SK-N-SH (cell line): ENCODE results near the gene MAP3K3. TPM values are rescaled to one million over a fixed set of nuclear protein-coding genes. Genes with fewer than 3 reads are reported as not detected.
A peak's percentile ranks its signal among the peaks of the same experiment; 100 is the strongest.

Source experiments
- CTCF ChIA-PET: fragments of 300-600, 350-600 bp; formaldehyde crosslinking; extraction: SDS; loops from one replicate; lab custom pipeline; 2021; lab: Yijun Ruan, JAX
- POLR2A ChIA-PET: fragments of 350-600 bp; sonication (Branson Sonifier 250); formaldehyde crosslinking; extraction: SDS; loops from one replicate; lab custom pipeline; 2020; ENCODE audit warnings: antibody characterized with exemption, inconsistent platforms; lab: Yijun Ruan, JAX
- DNase-seq: peaks from one replicate; pipeline ENCODE4 v3.0.0; 2012
- H2AFZ ChIP-seq: fragments of 200-600 bp; sonication (generic); 2 replicates; pipeline ENCODE4 v1.8.1; 2016; ENCODE audit warnings: antibody characterized with exemption, mild to moderate bottlenecking, low read depth
- H3F3A ChIP-seq: fragments of 200-600 bp; sonication (generic); replicated peaks from 2 replicates; pipeline ENCODE3; 2016; ENCODE audit warnings: antibody characterized with exemption, mild to moderate bottlenecking; ENCODE audit not compliant: insufficient read depth
- H3K27ac ChIP-seq, 2 experiments: fragments of 200-500 bp in 1 of 2; fragments of 200-600 bp in 1 of 2; sonication (Bioruptor generic) in 1 of 2; sonication (generic), shearing (Covaris generic) in 1 of 2; 2 replicates each; pipeline versions ENCODE4 v1.5.1 to v1.6.1; 2014 to 2016; ENCODE audit warnings: low read depth in 2 of 2, inconsistent platforms in 1 of 2, low read length in 1 of 2, mild to moderate bottlenecking in 1 of 2, mixed read lengths in 1 of 2
- H3K27me3 ChIP-seq: fragments of 200-600 bp; sonication (generic), shearing (Covaris generic); 2 replicates; pipeline ENCODE4 v1.6.1; 2016; ENCODE audit warnings: mixed run types; ENCODE audit not compliant: insufficient read depth
- H3K36me3 ChIP-seq, 2 experiments: fragments of 200-500 bp in 1 of 2; fragments of 200-600 bp in 1 of 2; sonication (Bioruptor generic) in 1 of 2; sonication (generic) in 1 of 2; replicated peaks in 1 of 2; 2 replicates each; pipeline versions ENCODE3 to v1.5.1; 2014 to 2016; ENCODE audit warnings: low read length in 1 of 2, mild to moderate bottlenecking in 1 of 2; ENCODE audit not compliant: insufficient read depth in 2 of 2, control insufficient read depth in 1 of 2
- H3K4me1 ChIP-seq, 2 experiments: fragments of 200-500 bp in 1 of 2; fragments of 200-600 bp in 1 of 2; sonication (Bioruptor generic) in 1 of 2; sonication (generic), shearing (Covaris generic) in 1 of 2; 2 replicates each; pipeline versions ENCODE4 v1.5.1 to v1.6.1; 2014 to 2016; ENCODE audit warnings: low read depth in 1 of 2, low read length in 1 of 2, mixed run types in 1 of 2; ENCODE audit not compliant: insufficient read depth in 2 of 2, control insufficient read depth in 1 of 2
- H3K4me2 ChIP-seq: fragments of 200-600 bp; sonication (generic), shearing (Covaris generic); 2 replicates; pipeline ENCODE4 v1.6.1; 2017; ENCODE audit warnings: mixed run types
- H3K4me3 ChIP-seq, 2 experiments: fragments of 200-500 bp in 1 of 2; fragments of 200-600 bp in 1 of 2; sonication (Bioruptor generic) in 1 of 2; sonication (generic), shearing (Covaris generic) in 1 of 2; 2 replicates each; pipeline versions ENCODE4 v1.5.1 to v1.8.1; 2014 to 2016; ENCODE audit warnings: low read depth in 2 of 2, inconsistent platforms in 1 of 2, low read length in 1 of 2, mild to moderate bottlenecking in 1 of 2, mixed read lengths in 1 of 2, moderate library complexity in 1 of 2
- H3K79me2 ChIP-seq: fragments of 200-600 bp; sonication (generic); 2 replicates; pipeline ENCODE4 v1.8.1; 2017; ENCODE audit warnings: mild to moderate bottlenecking; ENCODE audit not compliant: insufficient read depth
- H3K9ac ChIP-seq: fragments of 200-600 bp; sonication (generic); 2 replicates; pipeline ENCODE4 v1.6.1; 2017; ENCODE audit warnings: mixed run types
- H3K9me2 ChIP-seq: fragments of 200-600 bp; sonication (generic); 2 replicates; pipeline ENCODE4 v1.6.1; 2017; ENCODE audit warnings: mixed run types
- H3K9me3 ChIP-seq: fragments of 200-600 bp; sonication (generic); 2 replicates; pipeline ENCODE4 v1.6.1; 2017; ENCODE audit warnings: mixed run types, mild to moderate bottlenecking, moderate library complexity
- H4K20me1 ChIP-seq: fragments of 200-600 bp; sonication (generic); 2 replicates; pipeline ENCODE4 v1.6.1; 2017; ENCODE audit warnings: mild to moderate bottlenecking, mixed run types; ENCODE audit not compliant: insufficient read depth
- CHD2 ChIP-seq: fragments of 150-350 bp; IDR thresholded peaks from 2 replicates; pipeline ENCODE4 v1.6.1; 2018; ENCODE audit warnings: low read length; ENCODE audit not compliant: partially characterized antibody
- CTCF ChIP-seq: fragments of 200-600 bp; sonication (generic); IDR thresholded peaks from 2 replicates; pipeline ENCODE4 v1.6.1; 2017; ENCODE audit warnings: antibody characterized with exemption, mild to moderate bottlenecking, moderate library complexity
- ELF1 ChIP-seq: IDR thresholded peaks from 2 replicates; pipeline ENCODE4 v1.4.0; 2012
- EP300 ChIP-seq, 2 experiments: IDR thresholded peaks; 2 replicates each; pipeline versions ENCODE4 v1.4.0 to v1.6.1; 2012; ENCODE audit warnings: borderline replicate concordance in 1 of 2, low read depth in 1 of 2, low read length in 1 of 2
- EZH2phosphoT487 ChIP-seq: fragments of 200-600 bp; sonication (generic); IDR thresholded peaks from 2 replicates; pipeline ENCODE4 v1.6.1; 2017; ENCODE audit warnings: low read depth, mixed run types, mild to moderate bottlenecking, antibody characterized with exemption, moderate library complexity, borderline replicate concordance
- FOXJ3 ChIP-seq: sonication (generic); formaldehyde crosslinking; IDR thresholded peaks from 2 replicates; pipeline ENCODE4 v1.5.1; 2020; ENCODE audit warnings: mild to moderate bottlenecking, missing genetic modification reagents
- FOXM1 ChIP-seq: IDR thresholded peaks from 2 replicates; pipeline ENCODE4 v1.4.0; 2012; ENCODE audit warnings: low read depth, mild to moderate bottlenecking
- GABPA ChIP-seq: IDR thresholded peaks from 2 replicates; pipeline ENCODE4 v1.4.0; 2012; ENCODE audit warnings: low read depth, mild to moderate bottlenecking
- IRF3 ChIP-seq: fragments of 150-350 bp; IDR thresholded peaks from 2 replicates; pipeline ENCODE4 v1.6.1; 2016; ENCODE audit warnings: mild to moderate bottlenecking, low read depth, low read length
- JUND ChIP-seq: IDR thresholded peaks from 2 replicates; pipeline ENCODE4 v1.4.0; 2012
- MXI1 ChIP-seq: IDR thresholded peaks from 2 replicates; pipeline ENCODE4 v1.6.1; 2012; ENCODE audit warnings: mild to moderate bottlenecking, low read depth, low read length, improper control_type of control experiment
- NFIC ChIP-seq: IDR thresholded peaks from 2 replicates; pipeline ENCODE4 v1.4.0; 2012; ENCODE audit warnings: borderline replicate concordance
- NRF1 ChIP-seq: IDR thresholded peaks from 2 replicates; pipeline ENCODE4 v1.6.1; 2012; ENCODE audit warnings: low read depth, mild to moderate bottlenecking, low read length
- POLR2AphosphoS5 ChIP-seq: IDR thresholded peaks from 2 replicates; pipeline ENCODE4 v1.6.1; 2012; ENCODE audit warnings: low read depth, low read length
- RAD21 ChIP-seq: IDR thresholded peaks from 2 replicates; pipeline ENCODE4 v1.6.1; 2012; ENCODE audit warnings: mild to moderate bottlenecking, low read length
- RCOR1 ChIP-seq: fragments of 150-350 bp; IDR thresholded peaks from 2 replicates; pipeline ENCODE4 v1.6.1; 2017; ENCODE audit warnings: antibody characterized with exemption, low read length
- REST ChIP-seq: IDR thresholded peaks from 2 replicates; pipeline ENCODE4 v1.6.1; 2012; ENCODE audit warnings: mild to moderate bottlenecking, low read depth, low read length, moderate library complexity
- RXRA ChIP-seq: IDR thresholded peaks from 2 replicates; pipeline ENCODE4 v1.4.0; 2012; ENCODE audit warnings: low read depth, mild to moderate bottlenecking, borderline replicate concordance
- TAF1 ChIP-seq: IDR thresholded peaks from 2 replicates; pipeline ENCODE4 v1.6.1; 2012; ENCODE audit warnings: low read depth, mild to moderate bottlenecking, low read length, moderate library complexity, borderline replicate concordance
- TEAD4 ChIP-seq: IDR thresholded peaks from 2 replicates; pipeline ENCODE4 v1.4.0; 2012; ENCODE audit warnings: mild to moderate bottlenecking, borderline replicate concordance; ENCODE audit not compliant: insufficient read depth
- WGBS: methylation state at CpG from one replicate; pipeline ENCODE4 v1.1.6; 2017; ENCODE audit warnings: low lambda C conversion rate; 5-methylcytosine and 5-hydroxymethylcytosine counted together
- polyA plus RNA-seq, 3 experiments: library from polyadenylated mRNA; depleted of rRNA; stranded (reverse); fragments of >200 nt; gene quantifications; 2 replicates each; pipeline ENCODE4 v1.2.3, GENCODE V29; 2012

The MAP3K3 gene
- polyA plus RNA-seq, 1 of the 3 experiments (the other 2 are of a cell fraction): 25.3 TPM

GRCh38 chr17:63722403-63722802 is 100.2 kb downstream of the MAP3K3 start:
- CTCF ChIA-PET: interaction anchor here (1.0 to 3.7 kb wide), 7 partner anchors 9 to 118 kb away, joined by 3 to 18 read pairs (median 4); no protein-coding TSS in a partner anchor
- WGBS: 60% methylated on average over 2 of the region's 2 CpGs

More at GRCh38 chr17:63722403-63722802, 100.2 kb downstream of the MAP3K3 start:
- Histone ChIP-seq H3K27ac (no peak overlapping the region), H3K9me3 (no peaks in the 10 kb centered on the region), H2AFZ (no peak overlapping the region), H3F3A (peaks cover 16% of the 10 kb centered on the region), H3K36me3 (peaks cover 21 to 27% of the 10 kb centered on the region in 2 experiments), H3K79me2 (no peaks in the 10 kb centered on the region), H3K4me1 (peaks cover 0 to 5% of the 10 kb centered on the region in 2 experiments; a peak in 2 of 4 replicates), H3K4me2 (no peak overlapping the region), H3K27me3 (no peaks in the 10 kb centered on the region), H3K9me2 (no peaks in the 10 kb centered on the region), H3K4me3 (no peak overlapping the region), H4K20me1 (no peaks in the 10 kb centered on the region), H3K9ac (no peak overlapping the region)
- POLR2A ChIA-PET: interaction anchor here (0.9 to 1.3 kb wide), 3 partner anchors 16 to 20 kb away, joined by 3 to 4 read pairs (median 3); partner anchors contain the start of gene STRADA
- peak; percentile 25 for DNase-seq
- TF ChIP-seq POLR2AphosphoS5 (no peak), JUND (no peak), IRF3 (no peak), CHD2 (no peak), TEAD4 (no peak), FOXJ3 (CRISPR knock-in tag) (no peak), EP300 (IDR thresholded peaks at IDR 0.05; ENCODE audit: borderline replicate concordance in 1 of 2, low read depth in 1 of 2, low read length in 1 of 2) (no peak), NRF1 (no peak), ELF1 (no peak), FOXM1 (no peak), RXRA (no peak), EZH2phosphoT487 (no peak), RCOR1 (no peak), GABPA (no peak), RAD21 (no peak), CTCF (no peak), NFIC (no peak), REST (no peak), MXI1 (no peak), TAF1 (no peak)
